ENCODE data around the gene ARL2. TPM values are rescaled to one million over a fixed set of nuclear protein-coding genes. Genes with fewer than 3 reads are reported as not detected.
"Not testable (repeated sequence)": the region's sequence is repeated elsewhere in the genome, so short reads cannot be mapped to it uniquely, and the experiment has no call there.

The ARL2 gene
- polyA plus RNA-seq, 1 donor (not counting 4 experiments of a cell fraction or from before 2014, with no cell fraction given): 77.8 TPM

GRCh38 chr11:65003282-65003681, 10.7 kb upstream of the ARL2 start:
- Histone ChIP-seq H3K9me3 (ENCODE audit: control insufficient read depth, low read depth, low read length) (no peaks in the 10 kb centered on the region), H3K9me1 (ENCODE audit: control insufficient read depth, extremely low read depth, insufficient read depth, low read length) (no peaks in the 10 kb centered on the region), H3K27ac (ENCODE audit: control insufficient read depth, insufficient read depth, low read length) (no peak overlapping the region), H3K36me3 (ENCODE audit: control insufficient read depth in 2 of 2, extremely low read depth in 1 of 2, insufficient read depth in 2 of 2, low read length in 2 of 2) (no peaks in the 10 kb centered on the region), H3K79me2 (ENCODE audit: control insufficient read depth, insufficient read depth, low read length) (no peaks in the 10 kb centered on the region), H4K20me1 (ENCODE audit: control insufficient read depth, extremely low read depth, insufficient read depth, low read length) (no peaks in the 10 kb centered on the region), H3K4me1 (ENCODE audit: control insufficient read depth, extremely low read depth, insufficient read depth, low read length) (peaks cover 19% of the 10 kb centered on the region), H3K27me3 (ENCODE audit: control insufficient read depth, extremely low read depth, insufficient read depth, low read length) (no peaks in the 10 kb centered on the region), H3K9ac (ENCODE audit: control insufficient read depth, extremely low read depth, insufficient read depth, low read length) (no peak overlapping the region), H3K4me2 (ENCODE audit: control insufficient read depth, extremely low read depth, insufficient read depth, low read depth, low read length) (no peak overlapping the region), H3K4me3 (ENCODE audit: control insufficient read depth in 2 of 3, extremely low read depth in 1 of 3, insufficient read depth in 2 of 3, low read depth in 1 of 3, low read length in 3 of 3) (no peak overlapping the region), H2AFZ (ENCODE audit: control insufficient read depth, low read length) (no peak overlapping the region)
- dilution Hi-C loops (cut with MboI; ENCODE audit: extremely low pct_ligation_motif_present, low sequenced_read_pairs): no loop called here
- DNase-seq (ENCODE audit: low read depth, low spot score): no peak
- no peak for FAIRE-seq
- TF ChIP-seq CTCF (optimal IDR thresholded peaks at IDR 0.05 in 1 of 3, IDR thresholded peaks at IDR 0.05 in 1 of 3, conservative IDR thresholded peaks at IDR 0.05 in 1 of 3; ENCODE audit: extremely low read depth in 1 of 3, insufficient read depth in 2 of 3, low read length in 3 of 3) (no peak), EZH2 (IDR thresholded peaks at IDR 0.05; ENCODE audit: low read length) (no peak)

GRCh38 chr11:65003968-65004367, 10.0 kb upstream of the ARL2 start:
- H3K9ac ChIP-seq (ENCODE audit: control insufficient read depth, extremely low read depth, insufficient read depth, low read length); H2AFZ ChIP-seq (ENCODE audit: control insufficient read depth, low read length); H3K79me2 ChIP-seq (ENCODE audit: control insufficient read depth, insufficient read depth, low read length); H4K20me1 ChIP-seq (ENCODE audit: control insufficient read depth, extremely low read depth, insufficient read depth, low read length); H3K4me3 ChIP-seq (ENCODE audit: control insufficient read depth in 2 of 3, extremely low read depth in 1 of 3, insufficient read depth in 2 of 3, low read depth in 1 of 3, low read length in 3 of 3); FAIRE-seq; H3K27ac ChIP-seq (ENCODE audit: control insufficient read depth, insufficient read depth, low read length); dilution Hi-C loops (cut with MboI; ENCODE audit: extremely low pct_ligation_motif_present, low sequenced_read_pairs); H3K9me3 ChIP-seq (ENCODE audit: control insufficient read depth, low read depth, low read length); DNase-seq (ENCODE audit: low read depth, low spot score); H3K27me3 ChIP-seq (ENCODE audit: control insufficient read depth, extremely low read depth, insufficient read depth, low read length); H3K4me2 ChIP-seq (ENCODE audit: control insufficient read depth, extremely low read depth, insufficient read depth, low read depth, low read length); H3K9me1 ChIP-seq (ENCODE audit: control insufficient read depth, extremely low read depth, insufficient read depth, low read length); H3K36me3 ChIP-seq (ENCODE audit: control insufficient read depth in 2 of 2, extremely low read depth in 1 of 2, insufficient read depth in 2 of 2, low read length in 2 of 2): not testable (repeated sequence)
- peaks cover 19% of the 10 kb centered on the region for H3K4me1 ChIP-seq (ENCODE audit: control insufficient read depth, extremely low read depth, insufficient read depth, low read length)

GRCh38 chr11:65008016-65008415, 5.9 kb upstream of the ARL2 start:
- TF ChIP-seq CTCF (optimal IDR thresholded peaks at IDR 0.05 in 1 of 3, IDR thresholded peaks at IDR 0.05 in 1 of 3, conservative IDR thresholded peaks at IDR 0.05 in 1 of 3; ENCODE audit: extremely low read depth in 1 of 3, insufficient read depth in 2 of 3, low read length in 3 of 3): peak in 1 of 3 experiments; percentile 34
- TF ChIP-seq EZH2 (IDR thresholded peaks at IDR 0.05; ENCODE audit: low read length): no peak
- H3K27me3 ChIP-seq (ENCODE audit: control insufficient read depth, extremely low read depth, insufficient read depth, low read length): no peaks in the 10 kb centered on the region
- FAIRE-seq: no peak
- H3K4me1 ChIP-seq (ENCODE audit: control insufficient read depth, extremely low read depth, insufficient read depth, low read length): peaks cover 21% of the 10 kb centered on the region
- no peaks in the 10 kb centered on the region for H3K36me3 ChIP-seq (ENCODE audit: control insufficient read depth in 2 of 2, extremely low read depth in 1 of 2, insufficient read depth in 2 of 2, low read length in 2 of 2)
- no peak for DNase-seq (ENCODE audit: low read depth, low spot score)
- dilution Hi-C loops (cut with MboI; ENCODE audit: extremely low pct_ligation_motif_present, low sequenced_read_pairs): no loop called here
- peak overlapping the region; percentile 2 for H2AFZ ChIP-seq (ENCODE audit: control insufficient read depth, low read length)
- peak overlapping the region; percentile 24 for H3K9ac ChIP-seq (ENCODE audit: control insufficient read depth, extremely low read depth, insufficient read depth, low read length)
- H3K4me3 ChIP-seq (ENCODE audit: control insufficient read depth in 2 of 3, extremely low read depth in 1 of 3, insufficient read depth in 2 of 3, low read depth in 1 of 3, low read length in 3 of 3): no peak overlapping the region
- H3K79me2 ChIP-seq (ENCODE audit: control insufficient read depth, insufficient read depth, low read length): no peaks in the 10 kb centered on the region
- H4K20me1 ChIP-seq (ENCODE audit: control insufficient read depth, extremely low read depth, insufficient read depth, low read length): no peaks in the 10 kb centered on the region
- peak overlapping the region; percentile 94 for H3K27ac ChIP-seq (ENCODE audit: control insufficient read depth, insufficient read depth, low read length)
- no peaks in the 10 kb centered on the region for H3K9me1 ChIP-seq (ENCODE audit: control insufficient read depth, extremely low read depth, insufficient read depth, low read length)
- no peak overlapping the region for H3K4me2 ChIP-seq (ENCODE audit: control insufficient read depth, extremely low read depth, insufficient read depth, low read depth, low read length)
- H3K9me3 ChIP-seq (ENCODE audit: control insufficient read depth, low read depth, low read length): no peaks in the 10 kb centered on the region
